CD4-positive, alpha-beta T cell treated with Interleukin-2 at 100 ng/mL for 4 hours (primary cell): Measurements from ENCODE around the gene PHEX.

Experiments used
- DNase-seq: peaks from one replicate; pipeline ENCODE4 v3.0.0-alpha.2; 2020; ENCODE audit warnings: low spot score

PHEX gene

GRCh38 chrX:22150371-22150770, 118.2 kb downstream of the PHEX start:
- no peak for DNase-seq

- DNase-seq: no peak
Measured at GRCh38 chrX:22155126-22155525, 123.0 kb downstream of the PHEX start.

- no peak for DNase-seq
Measured at GRCh38 chrX:22159071-22159470, 126.9 kb downstream of the PHEX start.

GRCh38 chrX:22163326-22163725, 131.2 kb downstream of the PHEX start:
- DNase-seq: no peak

- DNase-seq: no peak
Measured at GRCh38 chrX:22164770-22165388, 132.8 kb downstream of the PHEX start.

- DNase-seq: no peak
Measured at GRCh38 chrX:22165732-22166457, 133.8 kb downstream of the PHEX start.

- DNase-seq: no peak
Measured at GRCh38 chrX:22171287-22172060, 139.3 kb downstream of the PHEX start.

- no peak for DNase-seq
Measured at GRCh38 chrX:22173966-22174365, 141.8 kb downstream of the PHEX start.

- no peak for DNase-seq
Measured at GRCh38 chrX:22177950-22178515, 145.9 kb downstream of the PHEX start.

GRCh38 chrX:22184096-22184495, 152.0 kb downstream of the PHEX start:
- no peak for DNase-seq

GRCh38 chrX:22186165-22186564, 154.0 kb downstream of the PHEX start:
- DNase-seq: no peak

- DNase-seq: peak; percentile 46
Measured at GRCh38 chrX:22192419-22193060, 160.4 kb downstream of the PHEX start.

GRCh38 chrX:22193851-22194659, 161.9 kb downstream of the PHEX start:
- no peak for DNase-seq

- no peak for DNase-seq
Measured at GRCh38 chrX:22194660-22194945, 162.5 kb downstream of the PHEX start.

GRCh38 chrX:22196149-22196548, 164.0 kb downstream of the PHEX start:
- DNase-seq: no peak

- no peak for DNase-seq
Measured at GRCh38 chrX:22202251-22202650, 170.1 kb downstream of the PHEX start.

- no peak for DNase-seq
Measured at GRCh38 chrX:22203186-22203585, 171.1 kb downstream of the PHEX start.

- no peak for DNase-seq
Measured at GRCh38 chrX:22206781-22207180, 174.7 kb downstream of the PHEX start.

- DNase-seq: no peak
Measured at GRCh38 chrX:22220941-22221340, 188.8 kb downstream of the PHEX start.

- DNase-seq: no peak
Measured at GRCh38 chrX:22234380-22234779, 202.3 kb downstream of the PHEX start.

- DNase-seq: no peak
Measured at GRCh38 chrX:22237479-22237878, 205.4 kb downstream of the PHEX start.

GRCh38 chrX:22246620-22247019, 214.5 kb downstream of the PHEX start:
- DNase-seq: no peak
